ENCODE data around the gene GRIK2. TPM values are rescaled to one million over a fixed set of nuclear protein-coding genes. Genes with fewer than 3 reads are reported as not detected.

The GRIK2 gene
- total RNA-seq, 1 experiment from 2014 or later = 6.6 TPM

GRCh38 chr6:101832371-101832770 lies 438.9 kb downstream of the GRIK2 start:
- Histone ChIP-seq H3K36me3 (ENCODE audit: control insufficient read depth, insufficient read depth, low read length) (no peaks in the 10 kb centered on the region), H3K27me3 (ENCODE audit: control insufficient read depth, insufficient read depth, low read length) (no peaks in the 10 kb centered on the region), H3K4me1 (ENCODE audit: control insufficient read depth, insufficient read depth, low read length) (no peaks in the 10 kb centered on the region), H3K4me3 (ENCODE audit: low read depth in 2 of 2, low read length in 2 of 2) (no peak overlapping the region), H3K9me3 (ENCODE audit: control insufficient read depth, insufficient read depth, low read depth, low read length) (no peaks in the 10 kb centered on the region), H3K27ac (ENCODE audit: low read length) (no peak overlapping the region)
- no TSS peak for BruUV-seq (replicated peaks)
- DNase-seq (ENCODE audit: low read depth, low spot score) = no peak
- intact Hi-C loops (cut with micrococcal nuclease; ENCODE audit: unreplicated experiment) = no loop called here
- ChIA-PET CTCF (no interaction called here), POLR2A (no interaction called here)
- in situ Hi-C loops (cut with HindIII; ENCODE audit: low pct_unique_long_range_greater_than_20kb, low sequenced_read_pairs) = no loop called here
- no peak for ATAC-seq
- TF ChIP-seq TCF7L2 (IDR thresholded peaks at IDR 0.05; ENCODE audit: low read depth, low read length) (no peak), REST (IDR thresholded peaks at IDR 0.05; ENCODE audit: insufficient read depth in 1 of 2, low read depth in 2 of 2, low read length in 1 of 2) (no peak), POLR2AphosphoS5 (IDR thresholded peaks at IDR 0.05; ENCODE audit: low read depth, low read length) (no peak), CTCF (IDR thresholded peaks at IDR 0.05) (no peak), SIN3A (IDR thresholded peaks at IDR 0.05; ENCODE audit: borderline replicate concordance, insufficient read depth, low read depth, low read length) (no peak)

- Histone ChIP-seq H3K36me3 (ENCODE audit: control insufficient read depth, insufficient read depth, low read length) (no peaks in the 10 kb centered on the region), H3K4me1 (ENCODE audit: control insufficient read depth, insufficient read depth, low read length) (no peaks in the 10 kb centered on the region), H3K4me3 (ENCODE audit: low read depth in 2 of 2, low read length in 2 of 2) (no peak overlapping the region), H3K9me3 (ENCODE audit: control insufficient read depth, insufficient read depth, low read depth, low read length) (no peaks in the 10 kb centered on the region), H3K27ac (ENCODE audit: low read length) (no peak overlapping the region), H3K27me3 (ENCODE audit: control insufficient read depth, insufficient read depth, low read length) (no peaks in the 10 kb centered on the region)
- ChIA-PET POLR2A (no interaction called here), CTCF (no interaction called here)
- in situ Hi-C loops (cut with HindIII; ENCODE audit: low pct_unique_long_range_greater_than_20kb, low sequenced_read_pairs) = no loop called here
- no TSS peak for BruUV-seq (replicated peaks)
- intact Hi-C loops (cut with micrococcal nuclease; ENCODE audit: unreplicated experiment) = no loop called here
- ATAC-seq = no peak
- TF ChIP-seq POLR2AphosphoS5 (IDR thresholded peaks at IDR 0.05; ENCODE audit: low read depth, low read length) (no peak), REST (IDR thresholded peaks at IDR 0.05; ENCODE audit: insufficient read depth in 1 of 2, low read depth in 2 of 2, low read length in 1 of 2) (no peak), CTCF (IDR thresholded peaks at IDR 0.05) (no peak), TCF7L2 (IDR thresholded peaks at IDR 0.05; ENCODE audit: low read depth, low read length) (no peak), SIN3A (IDR thresholded peaks at IDR 0.05; ENCODE audit: borderline replicate concordance, insufficient read depth, low read depth, low read length) (no peak)
- no peak for DNase-seq (ENCODE audit: low read depth, low spot score)
Observed at GRCh38 chr6:101840100-101840499, 446.6 kb downstream of the GRIK2 start.
